NCI-H1092 treated with DMSO at 0.1 percent for 48 hours (cell line): Measurements from ENCODE around the gene FASN.

ENCODE experiments used
- DNase-seq: peaks from one replicate; lab custom pipeline; 2025; lab: John Stamatoyannopoulos, UW

The FASN gene

GRCh38 chr17:82101301-82101715 lies 3.3 kb upstream of the FASN start:
- DNase-seq, result no peak

GRCh38 chr17:82100502-82101298 lies 2.7 kb upstream of the FASN start:
- DNase-seq, result no peak

DNA sequence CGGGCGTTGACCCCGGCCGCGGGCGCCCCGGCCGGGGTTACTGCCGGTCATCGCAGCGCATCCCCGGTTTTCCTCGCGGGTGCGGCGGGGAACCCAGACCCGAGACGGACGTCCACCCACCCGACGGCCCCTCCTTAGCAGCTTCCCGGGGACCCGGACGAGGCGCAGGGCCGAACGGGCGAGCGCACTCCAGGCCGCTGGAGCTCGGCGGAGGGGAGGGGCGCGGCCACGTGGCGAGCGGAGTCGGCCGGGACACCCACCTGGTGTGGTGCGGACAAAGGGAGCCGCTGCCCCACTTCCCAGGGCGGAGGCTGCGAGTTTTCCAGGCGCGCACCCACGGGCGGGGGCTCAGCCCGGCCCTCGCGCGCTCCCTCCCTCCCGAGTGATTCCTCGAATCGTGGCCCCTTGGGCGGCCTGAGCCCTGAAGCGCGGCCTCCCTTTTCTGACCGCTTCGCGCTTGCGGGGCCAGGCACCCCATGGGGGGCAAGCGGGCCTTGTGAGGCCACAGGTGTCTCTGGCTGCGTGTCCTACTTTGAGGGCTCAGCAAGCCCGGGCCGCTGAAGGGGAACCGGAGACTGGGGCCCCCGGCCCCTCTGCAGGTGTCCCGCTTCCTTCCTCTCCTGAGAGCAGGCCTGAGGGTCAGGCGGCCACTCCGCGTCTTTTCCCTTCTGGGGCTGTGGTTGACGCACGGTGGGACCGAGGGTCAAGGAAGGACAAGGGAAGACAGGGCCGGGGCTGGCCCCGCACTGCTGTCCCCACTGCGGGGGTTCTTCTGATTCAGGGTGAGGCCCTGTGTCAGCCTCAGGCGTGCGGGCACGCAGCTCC lies 1.1 kb upstream of the FASN start:
- DNase-seq, result peak; percentile 51

DNA sequence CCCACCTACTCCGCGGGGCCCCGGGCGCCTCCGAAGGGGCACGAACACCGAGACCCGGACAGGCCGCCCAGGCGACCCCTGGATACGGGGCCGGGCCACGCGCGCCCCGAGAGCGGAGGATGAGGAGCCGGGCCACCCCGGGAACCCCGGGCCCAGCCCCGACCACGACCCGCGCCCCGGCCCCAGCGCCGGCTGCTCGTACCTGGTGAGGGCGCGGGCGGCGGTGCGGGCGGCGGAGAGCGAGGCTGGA lies 192 bp downstream of the FASN start:
- no peak for DNase-seq

DNA sequence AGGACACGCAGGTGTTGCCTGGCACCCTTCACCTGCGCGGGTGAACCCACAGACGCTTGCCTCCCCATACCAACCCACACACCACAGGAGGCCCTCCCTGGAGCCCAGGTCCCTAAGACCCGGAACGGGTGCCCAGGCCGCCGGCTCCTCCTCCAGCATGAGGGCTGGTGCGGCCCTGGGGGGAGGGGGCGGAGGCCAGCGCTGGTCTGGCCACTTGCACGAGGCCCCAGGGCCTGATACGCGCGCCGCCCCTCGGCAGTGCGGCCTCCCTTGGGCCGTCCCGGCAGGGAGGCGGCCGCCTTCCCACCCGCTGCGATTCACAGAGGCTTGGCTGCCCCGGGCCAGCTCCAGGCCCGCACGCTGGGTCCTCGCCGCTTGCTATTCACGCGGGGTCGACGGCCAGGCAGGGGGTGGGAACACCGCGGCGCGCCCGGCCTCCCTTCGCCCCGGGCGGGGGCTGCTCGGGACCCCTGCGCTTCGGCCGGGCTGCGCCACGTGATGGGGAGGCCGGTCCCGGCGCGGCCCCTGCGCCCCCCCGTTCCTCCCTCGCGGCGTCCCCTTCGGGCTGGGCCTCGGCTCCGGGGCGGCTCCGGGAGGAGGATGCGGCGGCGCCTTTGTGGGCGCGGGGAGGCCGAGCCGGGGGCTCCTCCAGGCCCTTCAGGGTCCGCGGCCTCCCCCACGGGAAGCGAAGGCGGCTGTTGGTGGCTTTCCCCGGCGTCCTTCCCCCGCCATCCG lies 685 bp downstream of the FASN start:
- DNase-seq, result peak; percentile 11

- no peak for DNase-seq
Observed at GRCh38 chr17:82096709-82097183, 1.3 kb downstream of the FASN start.

- DNase-seq, result no peak
Observed at GRCh38 chr17:82095777-82096708, 2.0 kb downstream of the FASN start.

DNA sequence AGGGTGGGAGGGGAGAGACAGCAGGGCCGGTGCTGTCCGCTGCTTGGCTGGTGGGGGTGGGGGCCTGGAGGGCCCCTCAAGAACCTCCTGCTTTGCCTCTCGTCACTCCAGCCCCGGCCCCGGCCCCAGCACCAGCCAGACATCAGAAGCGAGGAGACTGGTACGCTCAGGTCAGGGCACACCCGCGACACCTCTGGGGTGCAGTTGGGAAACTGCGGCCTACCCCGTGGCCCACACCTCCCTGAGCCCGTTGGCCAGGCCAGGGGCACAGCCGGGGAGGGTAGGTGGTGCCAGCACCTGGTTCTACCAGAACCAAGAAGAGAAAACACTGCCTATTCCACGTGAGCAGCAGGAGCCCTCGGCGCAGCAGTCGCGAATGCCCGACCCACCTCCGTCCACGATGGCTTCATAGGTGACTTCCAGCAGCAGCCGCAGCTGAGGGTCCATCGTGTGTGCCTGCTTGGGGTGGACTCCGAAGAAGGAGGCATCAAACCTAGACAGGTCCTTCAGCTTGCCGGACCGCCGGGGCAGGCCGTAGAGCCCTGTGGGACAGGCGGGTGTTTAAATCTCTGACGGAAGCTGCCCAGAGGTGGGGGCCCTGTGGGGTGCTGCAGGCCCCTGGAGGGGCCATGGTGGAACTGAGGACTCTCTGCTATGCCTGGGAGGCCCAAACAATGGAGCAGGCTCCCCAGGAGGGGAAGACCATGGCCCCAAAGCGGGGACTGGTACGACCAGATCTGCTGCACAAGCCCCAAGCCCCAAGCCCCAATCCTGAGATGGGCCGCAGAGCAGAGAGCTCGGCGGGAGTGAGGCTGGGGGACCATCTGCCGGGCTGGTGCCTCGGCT lies 2.9 kb downstream of the FASN start:
- DNase-seq, result no peak

- DNase-seq, result no peak
Observed at GRCh38 chr17:82092995-82093751, 4.9 kb downstream of the FASN start.

DNA sequence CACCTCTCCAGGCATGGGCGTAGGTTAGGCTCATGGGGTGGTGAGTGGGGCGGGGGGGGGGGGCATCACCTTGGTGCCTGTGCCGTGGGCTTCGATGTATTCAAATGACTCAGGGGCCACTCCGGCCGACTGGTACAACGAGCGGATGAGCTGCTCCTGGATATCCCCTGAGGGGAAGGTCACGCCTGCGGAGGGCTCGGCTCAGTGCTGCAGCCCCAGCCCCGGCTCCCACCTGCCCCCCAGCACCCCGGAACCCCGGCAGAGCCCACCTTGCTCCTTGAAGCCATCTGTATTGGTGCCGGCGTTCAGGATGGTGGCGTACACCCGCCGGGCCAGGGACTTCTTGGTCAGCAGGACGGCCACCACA lies 5.4 kb downstream of the FASN start:
- DNase-seq, result no peak

- DNase-seq, result no peak
Observed at GRCh38 chr17:82092094-82092586, 5.9 kb downstream of the FASN start.

DNA sequence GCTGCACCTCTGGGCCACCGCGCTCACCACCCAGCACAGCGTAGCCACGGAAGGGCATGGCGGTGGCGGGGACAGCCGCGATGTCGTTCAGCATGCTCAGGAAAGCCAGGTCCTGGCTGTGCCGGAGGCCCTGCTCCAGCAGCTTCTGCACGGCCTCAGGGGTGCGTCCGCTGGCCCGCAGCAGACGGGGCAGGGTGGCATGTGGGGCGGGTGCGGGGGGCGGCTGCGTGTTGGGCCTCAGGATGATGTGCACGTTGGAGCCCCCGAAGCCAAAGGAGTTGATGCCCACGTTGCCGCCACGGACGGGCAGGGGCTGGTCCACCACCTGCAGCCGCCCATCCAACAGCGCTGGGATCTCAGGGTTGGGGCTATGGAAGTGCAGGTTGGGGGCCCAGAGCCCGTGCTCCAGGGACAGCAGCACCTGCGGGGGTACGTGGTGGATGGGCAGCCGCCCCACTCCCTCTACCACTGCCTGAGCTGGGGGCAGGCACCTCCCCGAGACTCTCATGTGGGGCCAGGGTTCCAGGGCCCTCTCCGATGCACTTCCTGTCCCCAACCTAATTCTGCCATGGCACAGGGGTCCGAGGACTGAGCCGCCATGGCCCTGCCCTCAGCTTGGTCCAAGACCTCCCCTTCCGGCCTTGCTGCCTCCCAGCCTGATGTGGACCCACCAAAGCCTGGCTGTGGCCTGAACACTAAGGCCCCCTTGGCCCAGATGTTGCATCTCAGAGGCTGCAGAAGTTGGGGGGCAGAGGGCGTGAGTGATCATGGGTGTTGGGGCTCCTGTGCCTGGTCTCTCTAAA lies 6.6 kb downstream of the FASN start:
- DNase-seq, result no peak

GRCh38 chr17:82090549-82091263 lies 7.3 kb downstream of the FASN start:
- no peak for DNase-seq

- no peak for DNase-seq
Observed at GRCh38 chr17:82089723-82090548, 8.1 kb downstream of the FASN start.

DNA sequence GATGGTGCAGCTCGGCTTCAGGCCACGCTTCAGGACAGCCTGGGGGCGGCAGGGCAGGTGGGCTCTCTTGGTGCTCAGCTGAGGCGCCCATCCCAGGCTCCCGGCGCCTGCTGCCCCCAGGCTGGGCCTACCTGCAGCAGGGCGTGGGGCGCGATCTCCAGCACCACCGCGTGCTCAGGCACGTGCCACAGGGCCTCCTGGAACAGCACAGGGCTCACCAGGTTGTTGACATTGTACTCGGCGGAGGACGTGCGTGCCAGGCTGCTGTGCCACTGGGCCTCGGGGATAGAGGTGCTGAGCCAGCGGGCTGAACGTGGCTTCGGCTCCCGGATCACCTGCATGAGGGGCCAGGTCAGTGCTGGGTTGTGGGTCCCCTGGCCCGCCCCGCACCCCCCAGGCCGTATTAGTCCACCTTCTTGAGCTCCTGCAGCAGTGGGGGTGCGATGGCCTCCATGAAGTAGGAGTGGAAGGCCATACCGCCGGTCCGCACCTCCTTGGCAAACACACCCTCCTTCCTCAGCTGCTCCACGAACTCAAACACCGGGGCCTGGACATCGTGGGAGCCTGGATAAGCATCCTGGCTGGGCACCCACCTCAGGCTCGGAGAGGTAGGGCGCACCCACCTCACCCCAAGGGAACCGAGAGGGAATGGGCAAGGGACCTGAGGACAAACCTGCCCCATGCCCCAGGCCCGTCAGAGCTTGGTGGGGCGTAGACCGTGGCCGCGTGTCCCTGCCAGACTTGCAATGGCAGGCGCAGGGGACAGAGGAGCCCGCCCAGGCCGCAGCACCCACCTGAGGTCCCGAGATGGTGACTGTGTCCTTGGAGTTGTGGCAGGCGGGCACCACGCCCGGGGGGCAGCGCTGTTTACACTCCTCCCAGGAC lies 9.0 kb downstream of the FASN start:
- no peak for DNase-seq
